Measurements from ENCODE around the gene TOLLIP.

- TF ChIP-seq CTCF (IDR thresholded peaks at IDR 0.05; ENCODE audit: low read depth, low read length): no peak
- TF ChIP-seq POLR2A (IDR thresholded peaks at IDR 0.05; ENCODE audit: extremely low read depth, insufficient read length): no peak
Measured at GRCh38 chr11:1346669-1347390, 37.4 kb upstream of the TOLLIP start.
